ENCODE measurements around the gene NRAP.

GRCh38 chr10:113708640-113709039 is 44.8 kb upstream of the NRAP start:
- TF ChIP-seq CTCF (IDR thresholded peaks at IDR 0.05) = no peak
- TF ChIP-seq EZH2 (IDR thresholded peaks at IDR 0.05) = no peak
